ENCODE data around the gene MEGF6.

GRCh38 chr1:3551290-3551678, 60.0 kb downstream of the MEGF6 start:
- TF ChIP-seq POLR2A (IDR thresholded peaks at IDR 0.05) (no peak), CTCF (IDR thresholded peaks at IDR 0.05) (no peak)

Measured in adrenal gland (tissue), 5 donors.